ENCODE results near the gene ITPR3. TPM values are rescaled to one million over a fixed set of nuclear protein-coding genes. Genes with fewer than 3 reads are reported as not detected.

Gene ITPR3
- 6.7 and 16.8 TPM in 2 replicates for total RNA-seq

- peak in 1 of 2 donors; percentile 38 for DNase-seq (ENCODE audit: low read depth in 2 of 2)
These were observed at the start of gene ITPR3 for GRCh38 chr6:33620856-33621710. ITPR3 (plus strand) TSS chr6:33621322; CDS start chr6:33621603, 281 bp downstream.

- no peak for DNase-seq (ENCODE audit: low read depth in 2 of 2)
These were observed 49.3 kb upstream of the ITPR3 start for GRCh38 chr6:33571637-33572316.

- DNase-seq (ENCODE audit: low read depth in 2 of 2), result no peak
These were observed 45.9 kb upstream of the ITPR3 start for GRCh38 chr6:33575211-33575610.

- no peak for DNase-seq (ENCODE audit: low read depth in 2 of 2)
These were observed 44.5 kb upstream of the ITPR3 start for GRCh38 chr6:33576668-33577067.

GRCh38 chr6:33577106-33577535 lies 44.0 kb upstream of the ITPR3 start:
- DNase-seq (ENCODE audit: low read depth in 2 of 2), result peak; percentile 52 to 53

- DNase-seq (ENCODE audit: low read depth in 2 of 2), result no peak
These were observed 43.4 kb upstream of the ITPR3 start for GRCh38 chr6:33577718-33578117.

- DNase-seq (ENCODE audit: low read depth in 2 of 2), result no peak
These were observed 43.0 kb upstream of the ITPR3 start for GRCh38 chr6:33578164-33578563.

GRCh38 chr6:33578588-33579011 lies 42.5 kb upstream of the ITPR3 start:
- DNase-seq (ENCODE audit: low read depth in 2 of 2), result peak in 1 of 2 donors; percentile 48

- peak; percentile 93 for DNase-seq (ENCODE audit: low read depth in 2 of 2)
These were observed 41.1 kb upstream of the ITPR3 start, which contains the start of gene BAK1 for GRCh38 chr6:33579828-33580714. BAK1 (minus strand) TSS chr6:33580276; CDS start chr6:33577604, 2,672 bp downstream.

- DNase-seq (ENCODE audit: low read depth in 2 of 2), result no peak
These were observed 39.9 kb upstream of the ITPR3 start for GRCh38 chr6:33581186-33581585.

GRCh38 chr6:33583591-33584155 lies 37.4 kb upstream of the ITPR3 start:
- DNase-seq (ENCODE audit: low read depth in 2 of 2), result peak in 1 of 2 donors; percentile 41

- DNase-seq (ENCODE audit: low read depth in 2 of 2), result no peak
These were observed 36.3 kb upstream of the ITPR3 start for GRCh38 chr6:33584700-33585402.

GRCh38 chr6:33585403-33586107 lies 35.6 kb upstream of the ITPR3 start:
- DNase-seq (ENCODE audit: low read depth in 2 of 2), result peak; percentile 78 to 86

- no peak for DNase-seq (ENCODE audit: low read depth in 2 of 2)
These were observed 34.9 kb upstream of the ITPR3 start for GRCh38 chr6:33586108-33586640.

GRCh38 chr6:33587529-33587928 lies 33.6 kb upstream of the ITPR3 start:
- no peak for DNase-seq (ENCODE audit: low read depth in 2 of 2)

GRCh38 chr6:33588894-33589293 lies 32.2 kb upstream of the ITPR3 start:
- no peak for DNase-seq (ENCODE audit: low read depth in 2 of 2)

GRCh38 chr6:33589392-33589730 lies 31.8 kb upstream of the ITPR3 start:
- peak in 1 of 2 donors; percentile 52 for DNase-seq (ENCODE audit: low read depth in 2 of 2)

GRCh38 chr6:33589731-33590530 lies 31.2 kb upstream of the ITPR3 start:
- peak; percentile 74 to 91 for DNase-seq (ENCODE audit: low read depth in 2 of 2)
